Measurements from ENCODE around the gene ERV3-1.

GRCh38 chr7:64947252-64948000 lies 59.1 kb downstream of the ERV3-1 start:
- TF ChIP-seq POLR2A (IDR thresholded peaks at IDR 0.05; ENCODE audit: low read depth, low read length) (no peak), TAF1 (IDR thresholded peaks at IDR 0.05; ENCODE audit: borderline replicate concordance, low read depth, low read length) (no peak), POLR2AphosphoS5 (IDR thresholded peaks at IDR 0.05; ENCODE audit: low read depth, low read length) (no peak)

Measured in GM12892 (cell line).